GM12865 (cell line): ENCODE measurements around the gene CCDC27.

Experiments used
- DNase-seq: peaks from one replicate; pipeline ENCODE4 v3.0.0; 2010; ENCODE audit warnings: low read depth
- H3K4me3 ChIP-seq: 2 replicates; pipeline ENCODE4 v1.5.1; 2011; ENCODE audit warnings: mild to moderate bottlenecking, low read depth, low read length, control low read depth
- CTCF ChIP-seq: IDR thresholded peaks from 2 replicates; pipeline ENCODE4 v1.5.1; 2011; ENCODE audit warnings: low read length, control low read depth, low read depth, inconsistent platforms; ENCODE audit not compliant: insufficient read depth; ENCODE audit errors: missing control alignments

The CCDC27 gene

GRCh38 chr1:3727042-3727824 is 25.0 kb upstream of the CCDC27 start:
- peak; percentile 62 for DNase-seq
- H3K4me3 ChIP-seq, result no peak overlapping the region
- peak; percentile 51 for TF ChIP-seq CTCF

GRCh38 chr1:3727825-3728776 is 24.1 kb upstream of the CCDC27 start:
- DNase-seq, result no peak
- no peak for TF ChIP-seq CTCF
- H3K4me3 ChIP-seq, result no peak overlapping the region

GRCh38 chr1:3729594-3730542 is 22.4 kb upstream of the CCDC27 start:
- no peak overlapping the region for H3K4me3 ChIP-seq
- no peak for TF ChIP-seq CTCF
- no peak for DNase-seq

- no peak for TF ChIP-seq CTCF
Observed at GRCh38 chr1:3730543-3731247, 21.6 kb upstream of the CCDC27 start.

GRCh38 chr1:3731583-3732433 is 20.4 kb upstream of the CCDC27 start:
- TF ChIP-seq CTCF, result no peak
- H3K4me3 ChIP-seq, result no peak overlapping the region
- no peak for DNase-seq

More at GRCh38 chr1:3730543-3731247, 21.6 kb upstream of the CCDC27 start:
- DNase-seq, result no peak
- no peak overlapping the region for H3K4me3 ChIP-seq
